ENCODE measurements around the gene PSMC4.

Gene PSMC4

DNA sequence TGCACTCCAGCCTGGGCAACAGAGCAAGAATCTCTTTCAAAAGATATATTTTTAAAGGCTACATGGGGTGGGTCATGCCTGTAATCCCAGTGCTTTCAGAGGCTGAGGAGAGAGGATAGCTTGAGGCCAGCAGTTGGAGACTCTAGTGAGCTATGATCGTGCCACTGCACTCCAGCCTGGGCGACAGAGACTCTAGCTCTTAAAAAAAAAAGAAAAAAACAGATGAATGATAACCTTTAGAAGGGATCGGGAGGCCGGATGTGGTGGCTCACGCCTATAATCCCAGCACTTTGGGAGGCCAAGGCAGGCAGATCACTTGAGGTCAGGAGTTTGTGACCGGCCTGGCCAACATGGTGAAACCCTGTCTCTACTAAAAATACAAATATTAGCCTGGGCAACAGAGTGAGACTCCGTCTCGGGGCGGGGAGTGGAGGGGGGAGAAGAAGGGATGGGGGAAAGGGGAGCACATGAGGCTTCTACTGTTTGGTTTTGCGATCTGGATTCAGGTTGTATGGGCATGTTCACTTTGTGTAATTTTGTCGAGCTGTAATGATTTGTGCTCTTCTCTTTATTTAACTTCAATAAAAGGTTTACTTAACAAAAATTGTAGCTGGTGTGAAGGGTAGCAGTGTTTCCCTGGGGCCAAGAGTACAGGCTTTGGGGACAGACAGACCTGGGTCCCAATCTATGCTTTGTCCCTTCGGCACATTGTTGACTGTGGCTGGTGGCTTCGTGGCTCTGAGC, 1.1 kb upstream of the PSMC4 start:
- no peaks in the 10 kb centered on the region for H3K9me3 ChIP-seq (ENCODE audit: insufficient read depth, low read length)
- H2AFZ ChIP-seq (ENCODE audit: low read depth, low read length) = peak overlapping the region; percentile 81
- peak overlapping the region; percentile 95 for H3K9ac ChIP-seq (ENCODE audit: low read length)
- H3K27ac ChIP-seq (ENCODE audit: low read length) = peak overlapping the region; percentile 81
- no peaks in the 10 kb centered on the region for H4K20me1 ChIP-seq (ENCODE audit: insufficient read depth, low read length)
- no peaks in the 10 kb centered on the region for H3K27me3 ChIP-seq (ENCODE audit: low read depth, low read length)
- H3K36me3 ChIP-seq (replicated peaks; ENCODE audit: low read depth, low read length) = peaks cover 15% of the 10 kb centered on the region
- peaks cover 20% of the 10 kb centered on the region for H3K79me2 ChIP-seq (ENCODE audit: low read length)
- H3K4me3 ChIP-seq (ENCODE audit: low read length) = peak overlapping the region; percentile 95
- TF ChIP-seq, protein P1, sequence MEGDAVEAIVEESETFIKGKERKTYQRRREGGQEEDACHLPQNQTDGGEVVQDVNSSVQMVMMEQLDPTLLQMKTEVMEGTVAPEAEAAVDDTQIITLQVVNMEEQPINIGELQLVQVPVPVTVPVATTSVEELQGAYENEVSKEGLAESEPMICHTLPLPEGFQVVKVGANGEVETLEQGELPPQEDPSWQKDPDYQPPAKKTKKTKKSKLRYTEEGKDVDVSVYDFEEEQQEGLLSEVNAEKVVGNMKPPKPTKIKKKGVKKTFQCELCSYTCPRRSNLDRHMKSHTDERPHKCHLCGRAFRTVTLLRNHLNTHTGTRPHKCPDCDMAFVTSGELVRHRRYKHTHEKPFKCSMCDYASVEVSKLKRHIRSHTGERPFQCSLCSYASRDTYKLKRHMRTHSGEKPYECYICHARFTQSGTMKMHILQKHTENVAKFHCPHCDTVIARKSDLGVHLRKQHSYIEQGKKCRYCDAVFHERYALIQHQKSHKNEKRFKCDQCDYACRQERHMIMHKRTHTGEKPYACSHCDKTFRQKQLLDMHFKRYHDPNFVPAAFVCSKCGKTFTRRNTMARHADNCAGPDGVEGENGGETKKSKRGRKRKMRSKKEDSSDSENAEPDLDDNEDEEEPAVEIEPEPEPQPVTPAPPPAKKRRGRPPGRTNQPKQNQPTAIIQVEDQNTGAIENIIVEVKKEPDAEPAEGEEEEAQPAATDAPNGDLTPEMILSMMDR (IDR thresholded peaks at IDR 0.05; ENCODE audit: low read depth, low read length) = no peak
- no peak for TF ChIP-seq EZH2phosphoT487 (IDR thresholded peaks at IDR 0.05; ENCODE audit: low read depth)
- peaks cover 21% of the 10 kb centered on the region for H3K4me1 ChIP-seq (ENCODE audit: low read length)
- H3K4me2 ChIP-seq (ENCODE audit: low read length) = peak overlapping the region; percentile 90

DNA sequence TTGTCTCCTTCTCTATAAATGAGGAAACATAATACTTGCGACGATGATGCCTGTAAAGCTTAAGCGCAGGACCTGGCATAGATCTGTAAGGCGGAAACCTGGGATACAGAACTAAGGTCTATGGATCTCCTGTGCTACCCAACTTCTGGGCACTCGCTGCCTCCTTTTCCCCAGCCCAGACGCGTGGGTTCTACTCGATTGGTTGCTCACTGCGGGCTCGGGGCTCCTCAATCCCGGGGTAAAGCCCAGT, 615 bp upstream of the PSMC4 start:
- Histone ChIP-seq H2AFZ (ENCODE audit: low read depth, low read length) (peak overlapping the region; percentile 81), H3K4me3 (ENCODE audit: low read length) (peak overlapping the region; percentile 95), H4K20me1 (ENCODE audit: insufficient read depth, low read length) (no peaks in the 10 kb centered on the region), H3K27me3 (ENCODE audit: low read depth, low read length) (no peaks in the 10 kb centered on the region), H3K79me2 (ENCODE audit: low read length) (peaks cover 20% of the 10 kb centered on the region), H3K9me3 (ENCODE audit: insufficient read depth, low read length) (no peaks in the 10 kb centered on the region), H3K4me2 (ENCODE audit: low read length) (peak overlapping the region; percentile 90), H3K4me1 (ENCODE audit: low read length) (peaks cover 21% of the 10 kb centered on the region), H3K36me3 (replicated peaks; ENCODE audit: low read depth, low read length) (peaks cover 18% of the 10 kb centered on the region), H3K9ac (ENCODE audit: low read length) (peak overlapping the region; percentile 95), H3K27ac (ENCODE audit: low read length) (peak overlapping the region; percentile 81)
- no peak for TF ChIP-seq EZH2phosphoT487 (IDR thresholded peaks at IDR 0.05; ENCODE audit: low read depth)
- TF ChIP-seq, protein P1 (IDR thresholded peaks at IDR 0.05; ENCODE audit: low read depth, low read length) = no peak

DNA sequence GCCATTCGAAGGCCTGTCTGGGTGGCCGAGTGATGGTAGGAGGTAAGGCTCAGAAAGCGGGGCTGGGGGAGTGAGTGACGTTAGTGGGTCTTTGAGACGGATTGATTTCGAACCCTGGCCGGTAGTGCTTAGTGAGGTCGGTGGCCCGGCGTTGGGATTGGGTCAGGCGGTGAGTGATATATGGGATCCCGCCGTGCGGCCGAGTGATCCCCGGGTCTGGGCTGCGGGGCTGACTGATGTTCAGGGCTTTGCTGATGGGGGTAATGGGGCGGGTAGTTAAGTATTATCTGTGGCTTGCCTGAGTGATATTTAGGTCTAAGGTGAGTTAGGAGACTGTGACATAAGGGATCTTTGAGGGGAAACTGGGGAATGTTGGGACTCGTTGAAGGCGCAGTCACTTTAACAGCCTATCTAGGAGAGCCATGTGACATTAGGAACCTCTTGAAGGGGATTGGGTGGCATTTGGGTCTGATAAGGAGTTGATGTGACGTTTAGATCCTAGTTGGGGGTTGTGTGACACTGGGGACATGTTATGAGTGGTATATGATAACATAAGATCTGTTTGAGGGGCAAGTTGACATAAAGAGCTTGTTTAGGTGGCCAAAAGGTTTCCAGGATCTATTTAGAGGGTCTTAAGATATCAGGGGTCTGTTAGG, 543 bp downstream of the PSMC4 start:
- Histone ChIP-seq H3K9me3 (ENCODE audit: insufficient read depth, low read length) (no peaks in the 10 kb centered on the region), H3K27me3 (ENCODE audit: low read depth, low read length) (no peaks in the 10 kb centered on the region), H3K27ac (ENCODE audit: low read length) (peak overlapping the region; percentile 16; the same call in 1 of the 2 replicates), H3K4me1 (ENCODE audit: low read length) (peaks cover 21% of the 10 kb centered on the region), H3K4me3 (ENCODE audit: low read length) (peak overlapping the region; percentile 95), H3K4me2 (ENCODE audit: low read length) (peak overlapping the region; percentile 98), H4K20me1 (ENCODE audit: insufficient read depth, low read length) (no peaks in the 10 kb centered on the region), H3K36me3 (replicated peaks; ENCODE audit: low read depth, low read length) (peaks cover 23% of the 10 kb centered on the region), H2AFZ (ENCODE audit: low read depth, low read length) (0 out of 2 replicates have a peak overlapping the region, but pooled peaks have one; percentile 13), H3K9ac (ENCODE audit: low read length) (peak overlapping the region; percentile 88), H3K79me2 (ENCODE audit: low read length) (peaks cover 22% of the 10 kb centered on the region)
- TF ChIP-seq EZH2phosphoT487 (IDR thresholded peaks at IDR 0.05; ENCODE audit: low read depth) = no peak
- TF ChIP-seq, protein P1 (IDR thresholded peaks at IDR 0.05; ENCODE audit: low read depth, low read length) = no peak

DNA sequence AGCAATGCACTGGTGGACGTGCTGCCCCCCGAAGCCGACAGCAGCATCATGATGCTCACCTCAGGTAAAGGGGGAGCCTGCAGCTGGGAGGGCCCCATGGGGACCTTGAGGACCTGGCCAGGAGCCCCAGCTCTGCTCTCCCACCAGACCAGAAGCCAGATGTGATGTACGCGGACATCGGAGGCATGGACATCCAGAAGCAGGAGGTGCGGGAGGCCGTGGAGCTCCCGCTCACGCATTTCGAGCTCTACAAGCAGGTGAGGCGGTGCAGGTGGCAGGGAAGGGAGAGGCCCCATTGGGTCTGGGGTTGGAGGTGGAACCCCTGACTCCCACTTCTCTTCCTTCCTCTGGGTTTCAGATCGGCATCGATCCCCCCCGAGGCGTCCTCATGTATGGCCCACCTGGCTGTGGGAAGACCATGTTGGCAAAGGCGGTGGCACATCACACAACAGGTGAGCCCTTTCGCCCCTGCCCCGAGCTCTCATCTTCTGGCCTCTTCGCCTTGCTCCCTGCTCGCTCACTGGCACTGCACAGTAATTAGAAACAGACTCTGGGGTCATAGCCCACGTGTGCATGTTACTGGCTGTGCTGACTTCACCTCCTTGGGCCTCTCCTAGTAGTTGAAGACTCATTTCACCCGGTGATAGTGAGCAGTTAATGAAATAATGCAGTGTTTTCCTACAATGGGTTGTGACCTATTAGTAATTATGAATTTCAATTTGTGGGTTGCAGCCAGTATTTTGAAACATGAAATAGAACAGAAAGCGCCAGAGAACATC, 3.6 kb downstream of the PSMC4 start:
- H3K36me3 ChIP-seq (replicated peaks; ENCODE audit: low read depth, low read length) = peaks cover 37% of the 10 kb centered on the region
- no peaks in the 10 kb centered on the region for H3K9me3 ChIP-seq (ENCODE audit: insufficient read depth, low read length)
- H4K20me1 ChIP-seq (ENCODE audit: insufficient read depth, low read length) = no peaks in the 10 kb centered on the region
- H3K79me2 ChIP-seq (ENCODE audit: low read length) = peaks cover 22% of the 10 kb centered on the region
- no peak overlapping the region for H3K9ac ChIP-seq (ENCODE audit: low read length)
- no peak overlapping the region for H3K4me3 ChIP-seq (ENCODE audit: low read length)
- no peak overlapping the region for H2AFZ ChIP-seq (ENCODE audit: low read depth, low read length)
- no peak overlapping the region for H3K27ac ChIP-seq (ENCODE audit: low read length)
- no peaks in the 10 kb centered on the region for H3K27me3 ChIP-seq (ENCODE audit: low read depth, low read length)
- H3K4me2 ChIP-seq (ENCODE audit: low read length) = no peak overlapping the region
- TF ChIP-seq EZH2phosphoT487 (IDR thresholded peaks at IDR 0.05; ENCODE audit: low read depth) = no peak
- TF ChIP-seq, protein P1 (IDR thresholded peaks at IDR 0.05; ENCODE audit: low read depth, low read length) = no peak
- peaks cover 16% of the 10 kb centered on the region for H3K4me1 ChIP-seq (ENCODE audit: low read length)
